Chondrocyte (in vitro differentiated cells): ENCODE data around the gene KIAA1328. TPM values are rescaled to one million over a fixed set of nuclear protein-coding genes. Genes with fewer than 3 reads are reported as not detected.

Experiments
- DNase-seq: peaks from one replicate; pipeline ENCODE4 v3.0.0; 2021; ENCODE audit warnings: mixed read lengths, low spot score
- H3K27ac Mint-ChIP-seq: one replicate; pipeline ENCODE4 v1.8.0; 2021; ENCODE audit warnings: mild to moderate bottlenecking, moderate library complexity, mixed read lengths; ENCODE audit not compliant: unreplicated experiment
- H3K27me3 Mint-ChIP-seq: 2 replicates; pipeline ENCODE4 v1.8.0; 2021; ENCODE audit warnings: low read depth, mixed read lengths
- H3K36me3 Mint-ChIP-seq: 2 replicates; pipeline ENCODE4 v1.8.0; 2021; ENCODE audit warnings: low read depth, mixed read lengths
- H3K4me1 Mint-ChIP-seq: 2 replicates; pipeline ENCODE4 v1.8.0; 2021; ENCODE audit warnings: low read depth, mild to moderate bottlenecking, mixed read lengths
- H3K4me3 Mint-ChIP-seq: one replicate; pipeline ENCODE4 v1.8.0; 2021; ENCODE audit warnings: mild to moderate bottlenecking, moderate library complexity, mixed read lengths; ENCODE audit not compliant: unreplicated experiment
- H3K9me3 Mint-ChIP-seq: 2 replicates; pipeline ENCODE4 v1.8.0; 2021; ENCODE audit warnings: low read depth, mixed read lengths
- CTCF ChIP-seq: fragments of 200-600 bp; sonication (generic); IDR thresholded peaks from 2 replicates; pipeline ENCODE4 v1.5.0; 2021; ENCODE audit warnings: antibody characterized with exemption, mild to moderate bottlenecking, moderate library complexity
- total RNA-seq: library from RNA; stranded (reverse); gene quantifications from 3 replicates; pipeline ENCODE4 v1.2.1, GENCODE V29; 2021

Gene KIAA1328
- total RNA-seq, 1 donor from 2014 or later = 6.3 TPM

- no peaks in the 10 kb centered on the region for H3K4me1 Mint-ChIP-seq
- no peaks in the 10 kb centered on the region for H3K9me3 Mint-ChIP-seq
- TF ChIP-seq CTCF = no peak
- H3K36me3 Mint-ChIP-seq = peaks cover 1% of the 10 kb centered on the region
- H3K27me3 Mint-ChIP-seq = no peaks in the 10 kb centered on the region
- H3K27ac Mint-ChIP-seq = no peak overlapping the region
- no peak overlapping the region for H3K4me3 Mint-ChIP-seq
- no peak for DNase-seq
Observed at GRCh38 chr18:37180086-37180485, 351.2 kb downstream of the KIAA1328 start.

DNA sequence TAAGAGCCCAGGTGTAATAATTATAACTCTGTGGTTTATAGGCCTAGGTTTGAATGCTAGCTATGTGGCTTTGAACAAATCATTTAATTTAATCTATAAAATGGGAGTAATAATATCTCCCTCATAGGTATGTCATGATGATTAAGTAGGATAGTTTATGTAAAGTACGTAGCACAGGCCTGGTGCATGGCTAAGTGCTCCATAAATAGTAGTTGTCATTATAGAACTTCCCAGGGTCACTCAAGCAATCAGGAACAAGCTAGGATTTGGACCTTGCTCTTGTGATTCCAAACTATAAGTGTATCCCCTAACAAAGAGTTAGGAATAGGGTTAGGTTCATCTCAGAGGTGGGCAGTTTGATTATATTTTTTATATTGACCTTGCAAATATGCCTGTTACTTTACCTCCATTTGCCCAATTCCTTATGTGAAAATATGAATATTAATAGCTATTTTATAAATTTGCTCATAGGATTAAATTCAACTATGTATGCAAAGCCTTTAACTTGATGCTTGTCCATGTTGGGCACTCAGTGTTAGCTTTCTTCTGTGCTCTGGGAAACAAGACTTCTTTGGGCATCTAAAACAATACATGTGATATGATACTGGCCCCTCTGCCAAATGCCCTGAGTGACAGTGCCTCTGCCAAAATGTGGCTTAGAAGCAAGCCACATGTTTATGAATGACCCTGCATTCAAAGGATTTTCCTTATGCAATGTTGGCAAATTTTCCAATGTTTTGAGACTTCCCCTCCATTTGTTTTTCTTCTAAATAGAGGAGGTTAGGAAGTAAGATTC is 353.6 kb downstream of the KIAA1328 start:
- Mint-ChIP-seq H3K9me3 (no peaks in the 10 kb centered on the region), H3K27ac (no peak overlapping the region), H3K4me3 (no peak overlapping the region), H3K27me3 (no peaks in the 10 kb centered on the region), H3K4me1 (no peaks in the 10 kb centered on the region), H3K36me3 (peaks cover 1% of the 10 kb centered on the region)
- no peak for DNase-seq
- no peak for TF ChIP-seq CTCF

GRCh38 chr18:37184209-37184868 is 355.4 kb downstream of the KIAA1328 start:
- H3K4me1 Mint-ChIP-seq = no peaks in the 10 kb centered on the region
- no peak for DNase-seq
- no peaks in the 10 kb centered on the region for H3K9me3 Mint-ChIP-seq
- no peaks in the 10 kb centered on the region for H3K27me3 Mint-ChIP-seq
- no peak for TF ChIP-seq CTCF
- H3K4me3 Mint-ChIP-seq = no peak overlapping the region
- H3K27ac Mint-ChIP-seq = no peak overlapping the region
- H3K36me3 Mint-ChIP-seq = no peaks in the 10 kb centered on the region

GRCh38 chr18:37188016-37188791 is 359.3 kb downstream of the KIAA1328 start:
- Mint-ChIP-seq H3K4me1 (no peaks in the 10 kb centered on the region), H3K36me3 (no peaks in the 10 kb centered on the region), H3K9me3 (no peaks in the 10 kb centered on the region), H3K27me3 (no peaks in the 10 kb centered on the region), H3K4me3 (no peak overlapping the region), H3K27ac (no peak overlapping the region)
- TF ChIP-seq CTCF = no peak
- DNase-seq = no peak

GRCh38 chr18:37199741-37200140 is 370.8 kb downstream of the KIAA1328 start:
- DNase-seq = no peak
- Mint-ChIP-seq H3K4me1 (peaks cover 10% of the 10 kb centered on the region), H3K36me3 (peaks cover 10% of the 10 kb centered on the region), H3K4me3 (no peak overlapping the region), H3K27me3 (no peaks in the 10 kb centered on the region), H3K9me3 (peaks cover 34% of the 10 kb centered on the region), H3K27ac (no peak overlapping the region)
- no peak for TF ChIP-seq CTCF
